Right forelimb (tissue), 1 donor: ENCODE results near the gene PKMYT1.

Experiments
- DNase-seq: peaks from one replicate; pipeline ENCODE4 v3.0.0-alpha.2; 2018

Gene PKMYT1

GRCh38 chr16:3017794-3018506 is 37.7 kb upstream of the PKMYT1 start, which contains the start of gene CLDN6:
TSS of gene CLDN6 (minus strand) at chr16:3018183. CDS start at chr16:3016021, 2,162 bp downstream.
- DNase-seq: no peak

GRCh38 chr16:3017344-3017743 is 37.1 kb upstream of the PKMYT1 start:
- no peak for DNase-seq

GRCh38 chr16:3015865-3016521 is 35.7 kb upstream of the PKMYT1 start:
- no peak for DNase-seq

- DNase-seq: no peak
These were observed 34.7 kb upstream of the PKMYT1 start for GRCh38 chr16:3014971-3015370.

GRCh38 chr16:3013998-3014690 is 33.9 kb upstream of the PKMYT1 start:
- DNase-seq: no peak

- no peak for DNase-seq
These were observed 33.3 kb upstream of the PKMYT1 start for GRCh38 chr16:3013491-3013951.

- no peak for DNase-seq
These were observed 32.7 kb upstream of the PKMYT1 start, which contains the start of gene CLDN9 for GRCh38 chr16:3012828-3013420. TSS of gene CLDN9 (plus strand) at chr16:3012923. CDS start at chr16:3013363, 440 bp downstream.

- DNase-seq: no peak
These were observed 32.0 kb upstream of the PKMYT1 start for GRCh38 chr16:3012246-3012645.

- no peak for DNase-seq
These were observed 30.3 kb upstream of the PKMYT1 start for GRCh38 chr16:3010510-3010909.

GRCh38 chr16:3009568-3010390 is 29.5 kb upstream of the PKMYT1 start:
- DNase-seq: no peak

GRCh38 chr16:3008690-3009037 is 28.4 kb upstream of the PKMYT1 start:
- no peak for DNase-seq

- DNase-seq: no peak
These were observed 27.9 kb upstream of the PKMYT1 start for GRCh38 chr16:3007957-3008689.

GRCh38 chr16:3007059-3007956 is 27.1 kb upstream of the PKMYT1 start:
- no peak for DNase-seq

- no peak for DNase-seq
These were observed 24.6 kb upstream of the PKMYT1 start for GRCh38 chr16:3004781-3005284.

GRCh38 chr16:3004319-3004718 is 24.1 kb upstream of the PKMYT1 start:
- no peak for DNase-seq

- DNase-seq: peak; percentile 95
These were observed 23.5 kb upstream of the PKMYT1 start for GRCh38 chr16:3003582-3004270.

- DNase-seq: no peak
These were observed 21.1 kb upstream of the PKMYT1 start for GRCh38 chr16:3001316-3001715.

GRCh38 chr16:3000540-3000939 is 20.3 kb upstream of the PKMYT1 start:
- no peak for DNase-seq

GRCh38 chr16:2999929-3000328 is 19.7 kb upstream of the PKMYT1 start:
- no peak for DNase-seq

GRCh38 chr16:2996298-2996697 is 16.1 kb upstream of the PKMYT1 start:
- no peak for DNase-seq
